Left lung (tissue), 10 donors: ENCODE measurements around the gene TAGAP. TPM values are rescaled to one million over a fixed set of nuclear protein-coding genes. Genes with fewer than 3 reads are reported as not detected.
A peak's percentile ranks its signal among the peaks of the same experiment; 100 is the strongest.

Experiments used
- ATAC-seq: fragments of 200-7000 bp; cut with Tn5 transposase; one replicate; pipeline ENCODE4 v1.9.1; 2020; ENCODE audit warnings: moderate library complexity
- DNase-seq, 4 donors: peaks; one replicate each; pipeline ENCODE4 v3.0.0-alpha.2; 2013 to 2020
- H3K27ac ChIP-seq, 2 donors: fragments of 200-600 bp; sonication (generic) in 1 of 2; one replicate each; pipeline versions ENCODE4 v1.5.0 to v1.8.0; 2020 to 2021
- H3K27me3 ChIP-seq, 2 donors: fragments of 200-600 bp; sonication (generic) in 1 of 2; one replicate each; pipeline versions ENCODE4 v1.5.0 to v1.8.0; 2020 to 2021
- H3K36me3 ChIP-seq, 2 donors: fragments of 200-600 bp; sonication (generic) in 1 of 2; one replicate each; pipeline versions ENCODE4 v1.5.0 to v1.8.0; 2020 to 2021
- H3K4me1 ChIP-seq, 2 donors: fragments of 200-600 bp; one replicate each; pipeline ENCODE4 v1.8.0; 2021
- H3K4me3 ChIP-seq, 2 donors: fragments of 200-600 bp; sonication (generic) in 1 of 2; one replicate each; pipeline versions ENCODE4 v1.5.0 to v1.8.0; 2020 to 2021; ENCODE audit warnings: mild to moderate bottlenecking in 1 of 2
- H3K9me3 ChIP-seq, 2 donors: fragments of 200-600 bp; sonication (generic) in 1 of 2; one replicate each; pipeline versions ENCODE4 v1.5.0 to v1.8.0; 2020 to 2021
- intact Hi-C, 2 donors: fragments of 100-400 bp; cut with DNase I; formaldehyde crosslinking; loops; one replicate each; pipeline versions ENCODE4 v1.11.2 to v1.14.2; 2022
- polyA plus RNA-seq, 6 donors: library from polyadenylated mRNA; unstranded; fragments of 120-200 nt; gene quantifications; one replicate each; pipeline ENCODE4 v1.2.1, GENCODE V29; 2013; ENCODE audit not compliant: insufficient read length in 6 of 6
- total RNA-seq, 2 donors: library from RNA; stranded (reverse); fragmentation: NEBNext Ultra II Directional; extraction: Animal tissue kit (Norgen Biotek cat#: 25700); gene quantifications; one replicate each; pipeline ENCODE4 v1.2.1, GENCODE V29; 2021
- TF ChIP-seq, protein P1 (sequence below), 2 donors: fragments of 200-600 bp; sonication (generic) in 1 of 2; IDR thresholded peaks; one replicate each; pipeline versions ENCODE4 v1.5.0 to v1.8.0; 2021; ENCODE audit warnings: antibody characterized with exemption in 2 of 2
- donor health status: DM: no; HTN: yes; CAD: no.
- donor health status: DM: no; HTN: no; CAD: no.

The TAGAP gene
- total and polyA plus RNA-seq, 8 donors = 1.3 to 15.1 (median 1.7) TPM

DNA sequence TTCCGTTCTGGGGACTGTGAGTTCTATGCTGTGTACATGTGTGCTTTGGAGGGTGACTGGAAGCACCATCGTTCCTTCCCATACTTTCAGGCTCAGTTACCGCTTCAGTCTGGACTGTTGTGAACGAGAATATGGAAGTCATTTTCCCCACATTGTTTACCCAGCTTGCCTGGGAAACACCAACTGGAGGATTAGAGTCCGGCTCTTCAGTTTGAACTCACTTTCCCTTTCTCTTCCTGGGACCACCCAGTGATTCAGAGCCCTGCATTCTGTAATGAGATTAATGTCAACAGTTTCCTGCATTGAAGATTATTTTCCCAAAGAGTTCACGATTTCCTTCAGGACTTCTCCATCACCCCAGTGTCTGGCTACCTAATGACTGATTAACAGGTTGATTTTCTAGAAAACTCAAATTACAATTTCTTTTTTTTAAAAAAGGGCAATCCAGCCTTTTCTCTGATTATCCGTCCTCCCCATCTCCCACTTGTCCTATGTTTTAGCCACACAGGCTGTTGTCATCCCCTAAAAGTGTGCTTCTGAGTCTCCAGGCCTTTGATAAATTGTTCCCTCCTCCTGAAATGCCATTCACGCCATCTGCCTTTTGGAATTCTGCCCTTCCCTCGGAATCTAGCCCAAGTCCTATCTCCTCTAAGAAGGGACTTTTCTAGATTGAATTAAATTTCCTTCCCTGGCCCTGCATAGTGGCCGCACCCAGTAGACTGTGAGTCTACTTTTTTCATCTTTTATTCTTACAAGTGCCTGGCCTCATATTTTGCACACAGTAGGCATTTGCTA lies 3.3 kb upstream of the TAGAP start:
- no peak overlapping the region for H3K27ac ChIP-seq
- TF ChIP-seq, protein P1, sequence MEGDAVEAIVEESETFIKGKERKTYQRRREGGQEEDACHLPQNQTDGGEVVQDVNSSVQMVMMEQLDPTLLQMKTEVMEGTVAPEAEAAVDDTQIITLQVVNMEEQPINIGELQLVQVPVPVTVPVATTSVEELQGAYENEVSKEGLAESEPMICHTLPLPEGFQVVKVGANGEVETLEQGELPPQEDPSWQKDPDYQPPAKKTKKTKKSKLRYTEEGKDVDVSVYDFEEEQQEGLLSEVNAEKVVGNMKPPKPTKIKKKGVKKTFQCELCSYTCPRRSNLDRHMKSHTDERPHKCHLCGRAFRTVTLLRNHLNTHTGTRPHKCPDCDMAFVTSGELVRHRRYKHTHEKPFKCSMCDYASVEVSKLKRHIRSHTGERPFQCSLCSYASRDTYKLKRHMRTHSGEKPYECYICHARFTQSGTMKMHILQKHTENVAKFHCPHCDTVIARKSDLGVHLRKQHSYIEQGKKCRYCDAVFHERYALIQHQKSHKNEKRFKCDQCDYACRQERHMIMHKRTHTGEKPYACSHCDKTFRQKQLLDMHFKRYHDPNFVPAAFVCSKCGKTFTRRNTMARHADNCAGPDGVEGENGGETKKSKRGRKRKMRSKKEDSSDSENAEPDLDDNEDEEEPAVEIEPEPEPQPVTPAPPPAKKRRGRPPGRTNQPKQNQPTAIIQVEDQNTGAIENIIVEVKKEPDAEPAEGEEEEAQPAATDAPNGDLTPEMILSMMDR (IDR thresholded peaks at IDR 0.05) = no peak
- no peak for DNase-seq
- H3K4me3 ChIP-seq = no peak overlapping the region
- no peaks in the 10 kb centered on the region for H3K36me3 ChIP-seq
- intact Hi-C loops = no loop called here
- ATAC-seq = no peak
- no peaks in the 10 kb centered on the region for H3K9me3 ChIP-seq
- no peaks in the 10 kb centered on the region for H3K27me3 ChIP-seq
- peaks cover 0 to 12% of the 10 kb centered on the region in 2 donors for H3K4me1 ChIP-seq

DNA sequence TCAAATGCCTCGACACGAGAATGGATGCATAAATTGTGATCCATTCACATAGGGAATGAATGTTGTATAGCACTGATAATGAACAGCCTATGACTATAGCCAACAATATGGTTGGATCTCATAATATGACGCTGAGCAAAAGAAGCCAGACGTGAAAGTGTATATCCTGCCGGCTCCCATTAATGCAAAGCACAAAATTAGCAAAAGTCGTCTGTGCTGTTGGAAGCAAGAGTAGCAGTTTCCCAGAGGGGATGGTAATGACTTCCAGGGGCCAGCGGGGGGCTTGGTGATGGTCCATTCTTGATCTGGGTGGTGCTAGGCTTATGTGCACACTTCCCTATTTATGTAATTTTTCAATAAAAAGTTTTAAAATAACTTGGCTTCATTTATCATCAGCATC lies 1.0 kb upstream of the TAGAP start:
- Histone ChIP-seq H3K9me3 (no peaks in the 10 kb centered on the region), H3K4me1 (peaks cover 0 to 26% of the 10 kb centered on the region in 2 donors), H3K4me3 (no peak overlapping the region), H3K27me3 (no peaks in the 10 kb centered on the region), H3K27ac (no peak overlapping the region), H3K36me3 (peaks cover 0 to 12% of the 10 kb centered on the region in 2 donors)
- TF ChIP-seq, protein P1 (IDR thresholded peaks at IDR 0.05) = no peak
- ATAC-seq = no peak
- intact Hi-C loops = no loop called here
- DNase-seq = no peak

DNA sequence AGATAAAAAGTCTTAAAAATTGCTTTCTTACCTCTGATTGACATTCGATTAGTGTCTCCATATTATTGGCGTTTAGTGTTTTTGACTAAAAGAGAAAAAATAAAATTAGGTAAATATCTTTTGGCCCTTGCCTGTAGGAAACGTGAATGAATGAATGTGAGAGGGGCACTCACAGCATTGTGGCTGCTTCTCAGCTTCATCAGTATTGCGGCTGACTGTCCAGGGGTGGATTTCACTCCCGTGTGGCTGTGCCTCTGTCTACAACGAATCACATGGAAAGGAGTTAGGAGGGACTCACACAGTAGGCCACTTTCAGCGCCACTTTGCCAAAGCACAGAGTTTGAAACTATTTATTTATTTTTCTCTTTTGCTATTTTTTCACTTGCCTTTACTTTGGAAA lies 844 bp downstream of the TAGAP start:
- H3K4me3 ChIP-seq = peak overlapping the region; percentile 6 to 50
- peaks cover 0 to 21% of the 10 kb centered on the region in 2 donors for H3K36me3 ChIP-seq
- H3K9me3 ChIP-seq = no peaks in the 10 kb centered on the region
- no peak for DNase-seq
- intact Hi-C loops = loop anchor here in 1 of 2 donors (5.0 kb wide), 1 partner anchor 58 kb away; no protein-coding TSS in a partner anchor
- H3K27me3 ChIP-seq = no peaks in the 10 kb centered on the region
- ATAC-seq = peak; percentile 24
- TF ChIP-seq, protein P1 (IDR thresholded peaks at IDR 0.05) = no peak
- H3K4me1 ChIP-seq = peaks cover 1 to 41% of the 10 kb centered on the region in 2 donors
- peak overlapping the region; percentile 69 to 96 for H3K27ac ChIP-seq

DNA sequence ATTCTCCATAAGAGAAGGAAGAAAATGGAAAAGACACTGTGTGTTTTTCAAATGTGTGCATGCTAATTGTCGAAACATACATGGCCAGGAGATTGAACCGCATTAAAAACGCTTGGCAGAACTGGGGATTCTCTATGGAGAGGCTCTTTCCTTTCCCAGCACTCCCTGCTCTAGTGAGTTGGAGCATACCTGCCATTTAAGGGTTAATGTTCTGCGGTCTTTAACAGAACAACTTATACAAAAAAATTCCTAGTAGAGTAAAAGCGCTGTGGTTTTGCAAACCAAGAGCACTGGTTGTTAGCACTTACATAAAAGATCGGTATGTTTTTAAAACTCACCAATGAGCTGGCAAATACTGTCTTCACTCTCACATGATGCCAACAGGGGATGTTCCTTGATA lies 1.5 kb downstream of the TAGAP start:
- ATAC-seq = no peak

DNA sequence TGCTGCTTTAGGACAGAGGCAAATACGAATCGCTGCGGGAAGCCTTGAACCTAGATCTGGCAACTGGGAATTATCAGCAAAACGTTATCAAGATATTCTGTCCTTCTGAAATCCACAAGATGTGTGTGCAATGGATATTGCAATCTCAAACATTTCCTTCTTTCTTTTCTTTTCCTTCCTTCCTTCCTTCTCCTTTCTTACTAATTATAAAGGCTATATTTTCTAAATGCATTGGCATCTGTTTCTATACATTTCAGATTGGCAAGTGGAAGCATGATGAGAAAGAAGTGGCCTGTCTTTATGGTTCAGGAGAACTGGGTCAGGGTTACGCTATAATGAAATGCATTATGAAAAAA lies 2.0 kb downstream of the TAGAP start:
- Histone ChIP-seq H3K4me3 (peak overlapping the region; percentile 7 to 50), H3K36me3 (peaks cover 0 to 24% of the 10 kb centered on the region in 2 donors), H3K27ac (peak overlapping the region; percentile 55 to 96), H3K27me3 (no peaks in the 10 kb centered on the region), H3K9me3 (no peaks in the 10 kb centered on the region), H3K4me1 (peaks cover 4 to 52% of the 10 kb centered on the region in 2 donors)
- DNase-seq = no peak
- ATAC-seq = no peak
- TF ChIP-seq, protein P1 (IDR thresholded peaks at IDR 0.05) = peak in 1 of 2 donors; percentile 43
- intact Hi-C loops = loop anchor here in 1 of 2 donors (5.0 kb wide), 1 partner anchor 59 kb away; no protein-coding TSS in a partner anchor

More for the DNA sequence above, 1.5 kb downstream of the TAGAP start:
- Histone ChIP-seq H3K9me3 (no peaks in the 10 kb centered on the region), H3K4me1 (peaks cover 4 to 48% of the 10 kb centered on the region in 2 donors), H3K27me3 (no peaks in the 10 kb centered on the region), H3K36me3 (peaks cover 0 to 21% of the 10 kb centered on the region in 2 donors), H3K27ac (peak overlapping the region; percentile 55 to 96), H3K4me3 (peak overlapping the region in 1 of 2 donors; percentile 50)
- DNase-seq = no peak
- intact Hi-C loops = loop anchor here in 1 of 2 donors (5.0 kb wide), 1 partner anchor 59 kb away; no protein-coding TSS in a partner anchor
- TF ChIP-seq, protein P1 (IDR thresholded peaks at IDR 0.05) = no peak
